Left ventricle myocardium inferior (tissue), 1 donor: ENCODE measurements around the gene CARD14. TPM values are rescaled to one million over a fixed set of nuclear protein-coding genes. Genes with fewer than 3 reads are reported as not detected.
A peak's percentile ranks its signal among the peaks of the same experiment; 100 is the strongest.

Source experiments
- DNase-seq: peaks from one replicate; pipeline ENCODE4 v3.0.0-alpha.2; 2020
- H3K27ac ChIP-seq: fragments of 200-600 bp; replicated peaks from 2 replicates; pipeline ENCODE4 v1.8.0; 2021
- H3K27me3 ChIP-seq: fragments of 200-600 bp; 2 replicates; pipeline ENCODE4 v1.8.0; 2021; ENCODE audit warnings: low read depth
- H3K36me3 ChIP-seq: fragments of 200-600 bp; 2 replicates; pipeline ENCODE4 v1.8.0; 2021
- H3K4me1 ChIP-seq: fragments of 200-600 bp; 2 replicates; pipeline ENCODE4 v1.8.0; 2021
- H3K4me3 ChIP-seq: fragments of 200-600 bp; 2 replicates; pipeline ENCODE4 v1.8.0; 2021; ENCODE audit warnings: mild to moderate bottlenecking, moderate library complexity
- H3K9me3 ChIP-seq: fragments of 200-600 bp; replicated peaks from 2 replicates; pipeline ENCODE4 v1.8.0; 2021
- CTCF ChIP-seq: fragments of 200-600 bp; IDR thresholded peaks from 2 replicates; pipeline ENCODE4 v1.8.0; 2021; ENCODE audit warnings: antibody characterized with exemption, mild to moderate bottlenecking, borderline replicate concordance
- intact Hi-C: fragments of 100-400 bp; cut with micrococcal nuclease; formaldehyde crosslinking; loops from one replicate; pipeline ENCODE4 v1.11.0; 2022
- total RNA-seq: library from RNA; stranded (reverse); fragmentation: NEBNext Ultra II Directional; extraction: Animal tissue kit (Norgen Biotek cat#: 25700); gene quantifications from one replicate; pipeline ENCODE4 v1.2.1, GENCODE V29; 2021
- donor health status: DM: no; HTN: yes; CAD: no; lungs with severe emphysema.

The CARD14 gene
- total RNA-seq, 1 donor from 2014 or later = 0.49 TPM

- Histone ChIP-seq H3K27me3 (no peaks in the 10 kb centered on the region), H3K27ac (no peak overlapping the region), H3K4me3 (peak overlapping the region; percentile 99), H3K9me3 (no peaks in the 10 kb centered on the region), H3K36me3 (peaks cover 39% of the 10 kb centered on the region), H3K4me1 (peaks cover 44% of the 10 kb centered on the region)
- intact Hi-C loops = no loop called here
- TF ChIP-seq CTCF = no peak
- DNase-seq = no peak
Measured at GRCh38 chr17:80145076-80146075, 24.5 kb upstream of the CARD14 start.

GRCh38 chr17:80146121-80147034 lies 23.5 kb upstream of the CARD14 start:
- no peaks in the 10 kb centered on the region for H3K27me3 ChIP-seq
- H3K4me1 ChIP-seq = peaks cover 44% of the 10 kb centered on the region
- no peaks in the 10 kb centered on the region for H3K9me3 ChIP-seq
- no peak for DNase-seq
- TF ChIP-seq CTCF = no peak
- peak overlapping the region; percentile 99 for H3K4me3 ChIP-seq
- H3K36me3 ChIP-seq = peaks cover 29% of the 10 kb centered on the region
- intact Hi-C loops = no loop called here
- peak overlapping the region; percentile 96 for H3K27ac ChIP-seq

DNA sequence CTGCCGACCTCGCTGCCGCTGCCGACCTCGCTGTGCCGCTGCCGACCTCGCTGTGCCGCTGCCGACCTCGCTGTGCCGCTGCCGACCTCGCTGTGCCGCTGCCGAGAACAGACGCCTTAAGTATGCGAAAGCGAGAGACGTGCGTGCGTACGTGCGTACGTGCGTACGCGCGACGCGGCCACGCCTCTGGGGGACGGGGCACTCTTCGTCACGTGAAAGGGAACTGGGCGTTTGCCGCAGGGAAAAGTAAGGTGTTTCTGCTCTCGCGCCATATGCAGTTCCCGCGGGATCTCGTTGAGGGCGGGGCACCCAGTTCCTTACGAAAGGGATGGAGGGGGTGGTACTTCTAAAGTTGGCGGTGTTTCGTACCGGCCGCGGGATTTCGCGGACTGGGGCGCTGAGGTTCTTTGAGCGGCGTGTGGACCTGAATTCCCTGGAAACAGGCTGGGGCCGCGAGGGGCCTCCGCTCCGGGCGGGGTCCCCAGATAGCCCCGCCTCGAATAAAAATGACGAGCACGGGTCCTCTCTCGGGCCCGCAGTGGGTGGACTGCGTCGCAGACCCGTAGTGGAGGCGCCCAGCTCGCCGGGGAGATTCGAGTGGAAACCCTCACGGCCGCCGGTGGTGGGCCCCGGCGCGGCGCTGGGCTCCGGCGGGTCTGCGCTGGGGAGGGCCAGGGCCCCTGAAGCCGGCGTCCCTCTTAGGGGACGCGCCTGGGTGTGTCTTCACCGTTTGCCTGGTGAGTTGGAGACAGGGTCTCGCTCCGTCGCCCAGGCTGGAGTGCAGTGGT lies 22.6 kb upstream of the CARD14 start, which contains the start of gene EIF4A3:
Gene EIF4A3 (minus strand): TSS at position 94 of the 788 bp plus-strand sequence. CDS start 167 bp downstream, outside the sequence.
- peaks cover 21% of the 10 kb centered on the region for H3K36me3 ChIP-seq
- intact Hi-C loops = no loop called here
- H3K4me3 ChIP-seq = peak within 1 kb of the TSS; percentile 99
- DNase-seq = peak; percentile 99
- H3K27ac ChIP-seq = peak within 1 kb of the TSS; percentile 96
- peaks cover 44% of the 10 kb centered on the region for H3K4me1 ChIP-seq
- TF ChIP-seq CTCF = peak; percentile 8
- no peaks in the 10 kb centered on the region for H3K27me3 ChIP-seq
- no peaks in the 10 kb centered on the region for H3K9me3 ChIP-seq

DNA sequence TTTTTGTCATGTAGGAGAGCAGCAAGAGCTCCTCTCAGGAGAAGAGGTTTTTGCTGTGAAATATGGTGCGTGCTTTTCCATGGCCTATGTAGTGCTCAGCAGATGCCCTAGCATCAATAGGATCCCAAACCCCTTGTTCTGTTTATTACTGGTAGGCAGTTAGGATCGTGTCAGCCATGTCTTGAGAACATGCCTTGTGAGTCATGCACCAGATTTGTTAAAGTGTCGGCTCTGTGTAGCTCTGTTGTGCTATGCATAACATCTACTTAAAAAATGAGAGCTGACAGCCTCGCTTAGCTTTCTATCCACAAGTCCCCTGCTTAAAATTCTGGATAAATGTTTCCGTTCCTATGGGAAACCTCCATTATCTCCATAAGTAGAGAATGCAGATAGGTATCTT lies 18.5 kb upstream of the CARD14 start:
- intact Hi-C loops = no loop called here
- no peak overlapping the region for H3K4me3 ChIP-seq
- H3K9me3 ChIP-seq = peaks cover 11% of the 10 kb centered on the region
- H3K27me3 ChIP-seq = no peaks in the 10 kb centered on the region
- no peak for DNase-seq
- H3K27ac ChIP-seq = no peak overlapping the region
- no peaks in the 10 kb centered on the region for H3K36me3 ChIP-seq
- peaks cover 19% of the 10 kb centered on the region for H3K4me1 ChIP-seq
- TF ChIP-seq CTCF = no peak
